ENCODE results near the gene TBC1D22A. TPM values are rescaled to one million over a fixed set of nuclear protein-coding genes. Genes with fewer than 3 reads are reported as not detected.
"Not testable (repeated sequence)": the region's sequence is repeated elsewhere in the genome, so short reads cannot be mapped to it uniquely, and the experiment has no call there.

Gene TBC1D22A
- total RNA-seq, 1 donor from 2014 or later, result 18.9 TPM

DNA sequence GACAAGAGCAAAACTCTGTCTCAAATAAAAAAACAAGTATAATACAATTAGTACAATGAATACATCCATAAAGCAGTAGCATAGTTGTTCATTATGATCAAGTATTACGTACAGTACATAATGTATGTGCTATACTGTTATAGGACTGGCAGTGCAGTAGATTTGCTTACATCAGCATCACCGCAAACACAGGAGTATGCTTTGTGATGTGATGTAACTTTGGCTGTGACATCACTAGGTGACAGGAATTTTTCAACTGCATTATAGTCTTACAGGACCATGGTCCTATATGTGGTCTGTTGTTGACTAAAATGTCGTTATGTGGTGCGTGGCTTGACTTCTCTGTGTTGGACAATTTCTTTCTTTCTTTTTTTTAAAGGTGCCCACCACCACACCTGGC is 16.6 kb downstream of the TBC1D22A start:
- H3K27me3 Mint-ChIP-seq (ENCODE audit: low read depth), result no peaks in the 10 kb centered on the region
- TF ChIP-seq, protein P1, sequence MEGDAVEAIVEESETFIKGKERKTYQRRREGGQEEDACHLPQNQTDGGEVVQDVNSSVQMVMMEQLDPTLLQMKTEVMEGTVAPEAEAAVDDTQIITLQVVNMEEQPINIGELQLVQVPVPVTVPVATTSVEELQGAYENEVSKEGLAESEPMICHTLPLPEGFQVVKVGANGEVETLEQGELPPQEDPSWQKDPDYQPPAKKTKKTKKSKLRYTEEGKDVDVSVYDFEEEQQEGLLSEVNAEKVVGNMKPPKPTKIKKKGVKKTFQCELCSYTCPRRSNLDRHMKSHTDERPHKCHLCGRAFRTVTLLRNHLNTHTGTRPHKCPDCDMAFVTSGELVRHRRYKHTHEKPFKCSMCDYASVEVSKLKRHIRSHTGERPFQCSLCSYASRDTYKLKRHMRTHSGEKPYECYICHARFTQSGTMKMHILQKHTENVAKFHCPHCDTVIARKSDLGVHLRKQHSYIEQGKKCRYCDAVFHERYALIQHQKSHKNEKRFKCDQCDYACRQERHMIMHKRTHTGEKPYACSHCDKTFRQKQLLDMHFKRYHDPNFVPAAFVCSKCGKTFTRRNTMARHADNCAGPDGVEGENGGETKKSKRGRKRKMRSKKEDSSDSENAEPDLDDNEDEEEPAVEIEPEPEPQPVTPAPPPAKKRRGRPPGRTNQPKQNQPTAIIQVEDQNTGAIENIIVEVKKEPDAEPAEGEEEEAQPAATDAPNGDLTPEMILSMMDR (IDR thresholded peaks at IDR 0.05), result no peak
- H3K4me3 Mint-ChIP-seq (ENCODE audit: unreplicated experiment), result no peak overlapping the region

DNA sequence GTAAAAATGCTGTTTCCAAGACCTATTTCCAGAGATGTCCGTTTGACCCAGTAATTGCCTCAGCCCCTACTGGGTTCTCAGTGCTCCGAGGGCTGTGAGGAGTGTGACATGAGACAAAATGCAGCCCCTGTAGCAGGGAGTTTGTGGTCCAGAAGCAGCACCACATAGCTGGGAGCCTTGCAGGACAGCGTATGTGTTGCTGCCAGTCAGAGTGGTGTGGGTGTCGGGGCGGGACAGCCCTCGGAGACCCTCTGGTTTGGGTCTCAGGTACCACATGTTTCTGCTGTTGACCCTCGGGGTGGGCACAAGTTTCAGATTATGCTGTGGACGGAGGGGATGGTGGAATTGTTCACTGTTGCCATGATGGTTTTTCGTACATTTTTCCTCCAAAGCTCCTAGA is 17.2 kb downstream of the TBC1D22A start:
- Mint-ChIP-seq H3K27me3 (ENCODE audit: low read depth) (no peaks in the 10 kb centered on the region), H3K4me3 (ENCODE audit: unreplicated experiment) (no peak overlapping the region), H3K27ac (ENCODE audit: unreplicated experiment) (no peak overlapping the region), H3K36me3 (ENCODE audit: low read depth) (no peaks in the 10 kb centered on the region), H3K9me3 (ENCODE audit: low read depth) (no peaks in the 10 kb centered on the region), H3K4me1 (ENCODE audit: low read depth) (peaks cover 28% of the 10 kb centered on the region)
- DNase-seq (ENCODE audit: low spot score), result no peak
- TF ChIP-seq, protein P1 (IDR thresholded peaks at IDR 0.05), result no peak

More for the DNA sequence above, 16.6 kb downstream of the TBC1D22A start:
- Mint-ChIP-seq H3K4me1 (ENCODE audit: low read depth) (peaks cover 35% of the 10 kb centered on the region), H3K36me3 (ENCODE audit: low read depth) (no peaks in the 10 kb centered on the region), H3K9me3 (ENCODE audit: low read depth) (no peaks in the 10 kb centered on the region), H3K27ac (ENCODE audit: unreplicated experiment) (no peak overlapping the region)
- no peak for DNase-seq (ENCODE audit: low spot score)

DNA sequence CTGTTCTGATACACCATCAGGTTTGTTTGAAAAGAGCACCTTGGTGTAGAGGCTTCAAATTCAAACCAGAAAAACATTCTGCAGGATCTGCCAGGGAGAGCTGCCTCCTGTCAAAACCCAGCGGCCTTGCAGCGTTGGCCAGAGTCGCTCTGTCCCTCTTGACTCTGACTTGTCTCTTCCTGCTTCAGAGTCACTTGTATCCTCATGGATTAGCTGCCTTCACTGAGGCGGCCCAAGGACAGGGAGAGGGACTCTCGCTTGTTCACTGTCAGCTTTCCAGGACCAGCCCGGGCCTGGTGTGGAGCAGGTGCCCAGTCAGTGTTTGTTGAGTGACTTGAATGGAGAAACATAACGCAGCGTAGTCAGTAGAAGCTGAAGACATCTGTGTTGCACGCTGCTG is 18.0 kb downstream of the TBC1D22A start:
- H3K4me3 Mint-ChIP-seq (ENCODE audit: unreplicated experiment), result no peak overlapping the region
- no peaks in the 10 kb centered on the region for H3K36me3 Mint-ChIP-seq (ENCODE audit: low read depth)
- TF ChIP-seq, protein P1 (IDR thresholded peaks at IDR 0.05), result no peak
- H3K9me3 Mint-ChIP-seq (ENCODE audit: low read depth), result no peaks in the 10 kb centered on the region
- H3K4me1 Mint-ChIP-seq (ENCODE audit: low read depth), result peaks cover 20% of the 10 kb centered on the region
- no peak for DNase-seq (ENCODE audit: low spot score)
- H3K27me3 Mint-ChIP-seq (ENCODE audit: low read depth), result no peaks in the 10 kb centered on the region
- peak overlapping the region; percentile 43 for H3K27ac Mint-ChIP-seq (ENCODE audit: unreplicated experiment)

DNA sequence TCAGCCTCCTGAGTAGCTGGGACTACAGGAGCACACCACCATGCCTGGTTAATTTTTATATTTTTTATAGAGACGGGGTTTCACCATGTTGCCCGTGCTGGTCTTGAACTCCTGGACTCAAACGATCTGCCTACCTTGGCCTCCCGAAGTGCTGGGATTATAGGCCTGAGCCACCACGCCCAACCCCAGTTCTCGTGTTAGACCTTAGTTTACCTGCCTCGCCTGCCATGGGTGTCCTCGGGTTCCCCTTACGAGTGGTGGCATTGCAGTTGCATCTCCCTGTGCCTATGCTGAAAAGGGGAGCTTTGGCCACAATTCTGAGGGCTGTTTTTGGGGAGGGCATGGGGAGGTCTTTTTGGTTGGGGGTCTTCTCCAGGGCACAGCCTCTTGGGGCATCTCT is 18.8 kb downstream of the TBC1D22A start:
- TF ChIP-seq, protein P1 (IDR thresholded peaks at IDR 0.05), result no peak
- Mint-ChIP-seq H3K4me1 (ENCODE audit: low read depth) (peaks cover 12% of the 10 kb centered on the region), H3K36me3 (ENCODE audit: low read depth) (no peaks in the 10 kb centered on the region), H3K27me3 (ENCODE audit: low read depth) (no peaks in the 10 kb centered on the region), H3K27ac (ENCODE audit: unreplicated experiment) (no peak overlapping the region), H3K4me3 (ENCODE audit: unreplicated experiment) (no peak overlapping the region), H3K9me3 (ENCODE audit: low read depth) (no peaks in the 10 kb centered on the region)
- DNase-seq (ENCODE audit: low spot score), result no peak

DNA sequence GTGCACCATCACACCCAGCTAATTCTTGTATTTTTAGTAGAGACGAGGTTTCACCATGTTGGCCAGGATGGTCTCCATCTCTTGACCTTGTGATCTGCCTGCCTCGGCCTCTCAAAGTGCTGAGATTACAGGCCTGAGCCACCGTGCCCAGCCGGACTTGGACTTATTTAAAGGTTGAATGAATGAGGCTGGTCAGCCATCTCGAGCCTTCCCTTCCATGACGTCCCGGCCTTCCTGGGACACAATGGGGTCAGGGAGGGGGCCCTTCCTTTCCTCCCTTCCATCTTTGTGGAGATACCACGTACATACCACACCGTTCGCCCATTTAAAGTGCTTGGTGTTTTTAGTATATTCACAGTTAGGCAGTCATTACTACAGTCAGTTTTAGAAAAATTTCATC is 19.8 kb downstream of the TBC1D22A start:
- DNase-seq (ENCODE audit: low spot score); H3K27me3 Mint-ChIP-seq (ENCODE audit: low read depth); H3K4me3 Mint-ChIP-seq (ENCODE audit: unreplicated experiment); H3K36me3 Mint-ChIP-seq (ENCODE audit: low read depth); H3K27ac Mint-ChIP-seq (ENCODE audit: unreplicated experiment); H3K4me1 Mint-ChIP-seq (ENCODE audit: low read depth); H3K9me3 Mint-ChIP-seq (ENCODE audit: low read depth): not testable (repeated sequence)

DNA sequence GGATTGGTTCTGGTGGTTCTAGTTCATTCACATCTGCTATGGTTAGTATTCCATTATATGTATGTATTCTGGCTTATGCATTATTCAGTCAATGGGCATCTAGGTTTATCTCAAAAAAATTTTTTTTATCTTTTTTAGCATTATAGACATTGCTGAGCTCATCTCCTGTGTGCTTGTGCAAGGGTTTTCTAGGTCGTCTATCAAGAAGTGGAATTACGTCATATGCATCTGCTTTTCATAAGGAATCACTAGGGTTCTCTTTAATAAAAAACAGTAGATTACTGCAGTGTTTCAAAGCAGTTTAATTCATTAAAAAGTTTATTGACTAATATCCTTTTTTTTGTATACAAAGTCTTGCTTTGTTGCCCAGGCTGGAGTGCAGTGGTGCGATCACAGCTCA is 21.3 kb downstream of the TBC1D22A start:
- Mint-ChIP-seq H3K27ac (ENCODE audit: unreplicated experiment) (no peak overlapping the region), H3K9me3 (ENCODE audit: low read depth) (no peaks in the 10 kb centered on the region), H3K27me3 (ENCODE audit: low read depth) (no peaks in the 10 kb centered on the region), H3K4me3 (ENCODE audit: unreplicated experiment) (no peak overlapping the region), H3K4me1 (ENCODE audit: low read depth) (peaks cover 6% of the 10 kb centered on the region), H3K36me3 (ENCODE audit: low read depth) (peaks cover 2% of the 10 kb centered on the region)
- DNase-seq (ENCODE audit: low spot score), result no peak
- TF ChIP-seq, protein P1 (IDR thresholded peaks at IDR 0.05), result no peak
